ENCODE measurements around the gene FAM200A.

The FAM200A gene

GRCh38 chr7:99579956-99580777, 28.3 kb upstream of the FAM200A start:
- TF ChIP-seq CTCF (IDR thresholded peaks at IDR 0.05) = no peak

- TF ChIP-seq CTCF (IDR thresholded peaks at IDR 0.05) = no peak
Observed at GRCh38 chr7:99579281-99579955, 27.5 kb upstream of the FAM200A start.

GRCh38 chr7:99576251-99576650, 24.3 kb upstream of the FAM200A start:
- TF ChIP-seq CTCF (IDR thresholded peaks at IDR 0.05) = no peak

- no peak for TF ChIP-seq CTCF (IDR thresholded peaks at IDR 0.05)
Observed at GRCh38 chr7:99573257-99573656, 21.3 kb upstream of the FAM200A start.

- TF ChIP-seq CTCF (IDR thresholded peaks at IDR 0.05) = no peak
Observed at GRCh38 chr7:99571768-99572167, 19.9 kb upstream of the FAM200A start.

- no peak for TF ChIP-seq CTCF (IDR thresholded peaks at IDR 0.05)
Observed at GRCh38 chr7:99563650-99564049, 11.7 kb upstream of the FAM200A start.

GRCh38 chr7:99562832-99563231, 10.9 kb upstream of the FAM200A start:
- no peak for TF ChIP-seq CTCF (IDR thresholded peaks at IDR 0.05)

Measured in LNCAP (cell line).